GM15510 (cell line): Measurements from ENCODE around the gene NT5C2.

Experiments
- POLR2A ChIP-seq: IDR thresholded peaks from 3 replicates; pipeline ENCODE4 v1.6.1; 2011; ENCODE audit warnings: borderline replicate concordance; ENCODE audit not compliant: insufficient read length; ENCODE audit errors: extremely low read depth

Gene NT5C2

GRCh38 chr10:103168438-103168837 lies 24.6 kb downstream of the NT5C2 start:
- no peak for TF ChIP-seq POLR2A

GRCh38 chr10:103166523-103166922 lies 26.5 kb downstream of the NT5C2 start:
- no peak for TF ChIP-seq POLR2A

GRCh38 chr10:103157246-103157645 lies 35.8 kb downstream of the NT5C2 start:
- no peak for TF ChIP-seq POLR2A

- no peak for TF ChIP-seq POLR2A
These were observed 37.5 kb downstream of the NT5C2 start for GRCh38 chr10:103155471-103156085.

GRCh38 chr10:103154521-103155299 lies 38.4 kb downstream of the NT5C2 start:
- TF ChIP-seq POLR2A = no peak

GRCh38 chr10:103153302-103154197 lies 39.5 kb downstream of the NT5C2 start:
- no peak for TF ChIP-seq POLR2A

- TF ChIP-seq POLR2A = no peak
These were observed 43.0 kb downstream of the NT5C2 start for GRCh38 chr10:103149991-103150622.

GRCh38 chr10:103147645-103148044 lies 45.4 kb downstream of the NT5C2 start:
- no peak for TF ChIP-seq POLR2A

GRCh38 chr10:103145860-103146466 lies 47.1 kb downstream of the NT5C2 start:
- no peak for TF ChIP-seq POLR2A

- no peak for TF ChIP-seq POLR2A
These were observed 48.0 kb downstream of the NT5C2 start for GRCh38 chr10:103145046-103145445.

- no peak for TF ChIP-seq POLR2A
These were observed 49.0 kb downstream of the NT5C2 start for GRCh38 chr10:103144041-103144440.

GRCh38 chr10:103141950-103142349 lies 51.1 kb downstream of the NT5C2 start:
- TF ChIP-seq POLR2A = no peak

- TF ChIP-seq POLR2A = no peak
These were observed 52.6 kb downstream of the NT5C2 start for GRCh38 chr10:103140469-103140868.

GRCh38 chr10:103139803-103140202 lies 53.3 kb downstream of the NT5C2 start:
- no peak for TF ChIP-seq POLR2A
